Stomach (tissue), 19 donors: Measurements from ENCODE around the gene ZNF174. TPM values are rescaled to one million over a fixed set of nuclear protein-coding genes. Genes with fewer than 3 reads are reported as not detected.
A peak's percentile ranks its signal among the peaks of the same experiment; 100 is the strongest.

Experiments used
- DNase-seq, 2 donors: peaks; one replicate each; pipeline versions ENCODE4 v3.0.0 to v3.0.0-alpha.2; 2013 to 2019
- H3K27ac ChIP-seq, 5 donors: fragments of 200-600 bp in 4 of 5; sonication (generic) in 4 of 5; one replicate each; pipeline ENCODE4 v1.5.1; 2013 to 2019; ENCODE audit warnings: mild to moderate bottlenecking in 1 of 5, moderate library complexity in 1 of 5
- H3K27me3 ChIP-seq, 3 donors: fragments of 200-600 bp; sonication (generic); one replicate each; pipeline ENCODE4 v1.5.1; 2017 to 2019; ENCODE audit warnings: mixed run types in 1 of 3
- H3K36me3 ChIP-seq, 4 donors: fragments of 200-600 bp; sonication (generic); 1 replicate in 3 of 4; 2 replicates in 1 of 4; pipeline ENCODE4 v1.5.1; 2016 to 2019
- H3K4me1 ChIP-seq, 4 donors: fragments of 200-600 bp; sonication (generic); one replicate each; pipeline ENCODE4 v1.5.1; 2016 to 2019
- H3K4me3 ChIP-seq, 4 donors: fragments of 200-600 bp; sonication (generic) in 3 of 4; one replicate each; pipeline ENCODE4 v1.5.1; 2016 to 2019; ENCODE audit warnings: mild to moderate bottlenecking in 1 of 4
- H3K9me3 ChIP-seq, 4 donors: fragments of 200-600 bp; sonication (generic); one replicate each; pipeline ENCODE4 v1.5.1; 2016 to 2019
- EP300 ChIP-seq: sonication (generic); formaldehyde crosslinking; IDR thresholded peaks from one replicate; pipeline ENCODE4 v1.6.1; 2017; ENCODE audit warnings: antibody characterized with exemption
- POLR2A ChIP-seq, 4 donors: fragments of 450-650 bp; IDR thresholded peaks; one replicate each; pipeline ENCODE4 v1.6.1; 2016; ENCODE audit warnings: antibody characterized with exemption in 4 of 4, control low read depth in 2 of 4, mild to moderate bottlenecking in 1 of 4, moderate library complexity in 1 of 4
- POLR2AphosphoS5 ChIP-seq, 3 donors: sonication (generic); formaldehyde crosslinking; IDR thresholded peaks; one replicate each; pipeline ENCODE4 v1.6.1; 2016; ENCODE audit warnings: antibody characterized with exemption in 3 of 3
- WGBS, 5 donors: extraction: QIAGEN DNeasy Blood & Tissue Kit in 3 of 5; methylation state at CpG; one replicate each; pipeline versions ENCODE4 v1.1.5 to v1.1.7; 2013 to 2018; 5-methylcytosine and 5-hydroxymethylcytosine counted together
- intact Hi-C: fragments of 100-400 bp; cut with DNase I; formaldehyde crosslinking; loops from one replicate; pipeline ENCODE4 v1.15.1; 2023; ENCODE audit warnings: low total_unique reads
- long read RNA-seq, 10 donors: transcript quantifications; one replicate each; lab custom pipeline, GENCODE V29; 2026
- polyA plus RNA-seq, 3 donors: library from polyadenylated mRNA; stranded (reverse); fragments of 200-250 nt; gene quantifications; one replicate each; pipeline ENCODE4 v1.2.3, GENCODE V29; 2013
- total RNA-seq, 5 donors: library from RNA; depleted of rRNA; stranded (reverse); fragments of >200 nt; gene quantifications; one replicate each; pipeline versions ENCODE4 v1.1.0 to v1.2.3, GENCODE V29; 2014 to 2016
- TF ChIP-seq, protein P1 (sequence below), 7 experiments: fragments of 450-650 bp in 4 of 7; fragments of 200-600 bp in 3 of 7; sonication (generic) in 3 of 7; IDR thresholded peaks; one replicate each; pipeline ENCODE4 v1.5.1; 2016 to 2019; ENCODE audit warnings: antibody characterized with exemption in 7 of 7, control low read depth in 2 of 7, mild to moderate bottlenecking in 1 of 7
- donor health status: healthy with polysubstance abuse.
- donor health status: Bipolar disorder and iron deficiency.
- donor health status: healthy.

ZNF174 gene
- total RNA-seq (10 to 100 TPM in 4 of 5 donors, 1 to 10 TPM in 1; 6.6 to 52.5 (median 21.7) TPM), polyA plus RNA-seq (1 to 10 TPM; 4.2 to 5.6 (median 5.0) TPM)
- long read RNA-seq, donor 1, partial matches to known transcripts: 0 of 1 reads
- long read RNA-seq, donor 1, other reads (novel, unspliced or antisense): 0 of 1 reads
- long read RNA-seq, donor 2, transcript ZNF174-201 (3 exons, 2,260 nt): major isoform, 5 of 6 reads
- long read RNA-seq, donor 2, partial matches to known transcripts: 0 of 6 reads
- long read RNA-seq, donor 2, other reads (novel, unspliced or antisense): 0 of 6 reads
- long read RNA-seq, donor 3, partial matches to known transcripts: 0 of 2 reads
- long read RNA-seq, donor 3, other reads (novel, unspliced or antisense): 0 of 2 reads
- long read RNA-seq, donor 4, partial matches to known transcripts: 0 of 2 reads
- long read RNA-seq, donor 4, other reads (novel, unspliced or antisense): 0 of 2 reads
- long read RNA-seq, donor 5, partial matches to known transcripts: 0 of 4 reads
- long read RNA-seq, donor 5, other reads (novel, unspliced or antisense): 0 of 4 reads
- long read RNA-seq, donor 6, transcript ZNF174-201 (3 exons, 2,260 nt): major isoform, 5 of 8 reads
- long read RNA-seq, donor 6, partial matches to known transcripts: 0 of 8 reads
- long read RNA-seq, donor 6, other reads (novel, unspliced or antisense): 0 of 8 reads
- long read RNA-seq, donor 7, partial matches to known transcripts: 0 of 4 reads
- long read RNA-seq, donor 7, other reads (novel, unspliced or antisense): 0 of 4 reads
- long read RNA-seq, donor 8, partial matches to known transcripts: 0 of 1 reads
- long read RNA-seq, donor 8, other reads (novel, unspliced or antisense): 0 of 1 reads
- long read RNA-seq, donor 9, partial matches to known transcripts: 0 of 1 reads
- long read RNA-seq, donor 9, other reads (novel, unspliced or antisense): 0 of 1 reads
- long read RNA-seq, donor 10: 0 reads

DNA sequence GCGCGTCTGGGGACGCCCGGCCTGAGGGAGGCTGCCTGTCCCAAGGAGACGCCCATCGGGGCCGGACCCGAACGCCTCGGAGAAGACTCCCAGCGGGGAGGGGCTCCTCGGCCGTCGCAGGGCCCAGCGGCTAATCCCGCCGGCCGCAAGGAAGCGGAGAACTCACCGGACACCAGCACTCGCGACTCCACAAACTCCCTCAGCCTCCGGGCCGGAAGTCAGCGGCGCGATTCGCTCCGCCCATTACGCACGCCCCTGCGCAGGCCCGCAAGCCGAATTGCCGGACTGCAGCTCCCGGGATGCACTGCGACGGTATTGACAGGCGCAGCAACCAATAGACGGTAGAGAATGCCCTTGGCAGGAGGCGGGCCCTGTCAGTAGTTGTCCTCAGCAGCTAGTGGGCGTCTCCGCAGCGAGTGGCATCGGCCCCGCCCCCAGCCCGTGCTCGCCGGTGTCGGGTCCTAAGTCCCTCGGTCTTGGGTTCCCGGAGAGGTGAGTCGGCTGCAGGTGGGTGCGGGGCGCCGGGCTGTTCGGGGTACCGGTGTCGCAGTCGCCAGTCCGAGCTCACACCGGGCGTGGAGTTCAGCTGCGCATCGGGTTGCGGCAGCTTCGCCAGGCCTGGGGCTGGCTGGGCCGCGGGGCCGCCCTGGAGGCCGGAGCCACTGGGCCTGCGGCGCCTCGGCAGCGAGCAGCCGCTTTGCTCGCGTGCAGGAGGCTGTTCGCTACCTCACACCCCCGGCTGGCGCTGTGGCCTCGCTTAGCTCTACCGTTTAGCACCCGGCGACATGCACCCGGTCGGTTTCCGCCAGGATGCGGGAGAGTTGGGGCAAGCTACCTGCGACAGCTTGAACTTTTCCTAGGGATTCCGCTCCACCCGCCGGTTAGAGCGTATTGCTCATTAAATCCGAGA, at the start of gene ZNF174, which contains the start of gene ZSCAN32:
Gene ZNF174, plus strand, starts transcription at position 437 of the 910 bp plus-strand sequence. CDS start 790 bp downstream, outside the sequence.
Gene ZSCAN32, minus strand, starts transcription at position 226 of the 910 bp plus-strand sequence. CDS start 3,447 bp downstream, outside the sequence.
- Histone ChIP-seq H3K4me1 (peaks cover 17 to 40% (median 24%) of the 10 kb centered on the region in 4 donors), H3K27me3 (no peaks in the 10 kb centered on the region), H3K9me3 (peaks cover 0 to 59% (median 39%) of the 10 kb centered on the region in 4 donors), H3K4me3 (peak within 1 kb of the TSS; percentile 81 to 91 (median 87)), H3K27ac (peak within 1 kb of the TSS; percentile 89 to 93 (median 91)), H3K36me3 (peaks cover 32 to 58% (median 48%) of the 10 kb centered on the region in 4 donors)
- 0 to 1% (median 0%) methylated on average over 10 to 95 of the region's 95 CpGs for WGBS, 5 donors
- DNase-seq: peak; percentile 99 to 100
- intact Hi-C loops: no loop called here
- TF ChIP-seq EP300 (no peak), POLR2AphosphoS5 (IDR thresholded peaks at IDR 0.05) (peak; percentile 79 to 94 (median 83))
- TF ChIP-seq, protein P1, sequence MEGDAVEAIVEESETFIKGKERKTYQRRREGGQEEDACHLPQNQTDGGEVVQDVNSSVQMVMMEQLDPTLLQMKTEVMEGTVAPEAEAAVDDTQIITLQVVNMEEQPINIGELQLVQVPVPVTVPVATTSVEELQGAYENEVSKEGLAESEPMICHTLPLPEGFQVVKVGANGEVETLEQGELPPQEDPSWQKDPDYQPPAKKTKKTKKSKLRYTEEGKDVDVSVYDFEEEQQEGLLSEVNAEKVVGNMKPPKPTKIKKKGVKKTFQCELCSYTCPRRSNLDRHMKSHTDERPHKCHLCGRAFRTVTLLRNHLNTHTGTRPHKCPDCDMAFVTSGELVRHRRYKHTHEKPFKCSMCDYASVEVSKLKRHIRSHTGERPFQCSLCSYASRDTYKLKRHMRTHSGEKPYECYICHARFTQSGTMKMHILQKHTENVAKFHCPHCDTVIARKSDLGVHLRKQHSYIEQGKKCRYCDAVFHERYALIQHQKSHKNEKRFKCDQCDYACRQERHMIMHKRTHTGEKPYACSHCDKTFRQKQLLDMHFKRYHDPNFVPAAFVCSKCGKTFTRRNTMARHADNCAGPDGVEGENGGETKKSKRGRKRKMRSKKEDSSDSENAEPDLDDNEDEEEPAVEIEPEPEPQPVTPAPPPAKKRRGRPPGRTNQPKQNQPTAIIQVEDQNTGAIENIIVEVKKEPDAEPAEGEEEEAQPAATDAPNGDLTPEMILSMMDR (IDR thresholded peaks at IDR 0.05): peak in 2 of 7 experiments; percentile 3 to 40

DNA sequence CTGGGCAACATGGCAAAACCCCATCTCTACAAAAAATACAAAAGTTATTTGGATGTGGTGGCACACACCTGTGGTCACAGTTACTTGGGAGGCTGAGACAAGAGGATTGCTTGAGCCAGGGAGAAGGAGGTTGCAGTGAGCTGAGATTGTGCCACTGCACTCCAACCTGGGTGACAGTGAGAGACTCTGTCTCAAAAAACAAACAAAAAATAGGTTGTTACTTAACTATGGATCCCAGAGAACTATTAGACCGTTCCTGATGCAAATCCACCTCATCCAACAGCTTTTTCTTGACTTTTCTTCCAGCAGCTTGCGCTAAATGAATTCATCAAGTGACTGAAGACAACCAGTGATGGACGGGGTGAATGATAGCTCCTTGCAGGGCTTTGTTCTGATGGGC, 45.4 kb upstream of the ZNF174 start, which contains the start of gene OR2C1:
Gene OR2C1, plus strand, starts transcription at position 301 of the 400 bp plus-strand sequence. Its CDS starts 52 bp downstream, at position 353.
- intact Hi-C loops: no loop called here

DNA sequence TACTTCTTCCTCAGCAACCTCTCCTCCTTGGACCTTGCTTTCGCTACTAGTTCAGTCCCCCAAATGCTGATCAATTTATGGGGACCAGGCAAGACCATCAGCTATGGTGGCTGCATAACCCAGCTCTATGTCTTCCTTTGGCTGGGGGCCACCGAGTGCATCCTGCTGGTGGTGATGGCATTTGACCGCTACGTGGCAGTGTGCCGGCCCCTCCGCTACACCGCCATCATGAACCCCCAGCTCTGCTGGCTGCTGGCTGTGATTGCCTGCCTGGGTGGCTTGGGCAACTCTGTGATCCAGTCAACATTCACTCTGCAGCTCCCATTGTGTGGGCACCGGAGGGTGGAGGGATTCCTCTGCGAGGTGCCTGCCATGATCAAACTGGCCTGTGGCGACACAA, 44.9 kb upstream of the ZNF174 start:
- Histone ChIP-seq H3K27me3 (peaks cover 0 to 14% (median 0%) of the 10 kb centered on the region in 3 donors), H3K27ac (no peak overlapping the region), H3K36me3 (no peaks in the 10 kb centered on the region), H3K4me1 (no peaks in the 10 kb centered on the region), H3K9me3 (no peaks in the 10 kb centered on the region), H3K4me3 (no peak overlapping the region)
- intact Hi-C loops: no loop called here
- TF ChIP-seq, protein P1 (IDR thresholded peaks at IDR 0.05): no peak
- no peak for TF ChIP-seq POLR2AphosphoS5 (IDR thresholded peaks at IDR 0.05)
- TF ChIP-seq POLR2A (IDR thresholded peaks at IDR 0.05): no peak
- no peak for TF ChIP-seq EP300
- no peak for DNase-seq
- 80 to 90% (median 85%) methylated on average over 8 to 10 of the region's 10 CpGs for WGBS, 5 donors

More for the DNA sequence above, 45.4 kb upstream of the ZNF174 start, which contains the start of gene OR2C1:
- no peak within 1 kb of the TSS for H3K4me3 ChIP-seq
- DNase-seq: no peak
- peaks cover 0 to 8% (median 0%) of the 10 kb centered on the region in 3 donors for H3K27me3 ChIP-seq
- TF ChIP-seq POLR2AphosphoS5 (IDR thresholded peaks at IDR 0.05) (no peak), EP300 (no peak), POLR2A (IDR thresholded peaks at IDR 0.05) (no peak)
- TF ChIP-seq, protein P1 (IDR thresholded peaks at IDR 0.05): no peak
- H3K36me3 ChIP-seq: no peaks in the 10 kb centered on the region
- no peak within 1 kb of the TSS for H3K27ac ChIP-seq
- 63 to 72% (median 67%) methylated on average over 3 of the region's 3 CpGs for WGBS, 5 donors
- no peaks in the 10 kb centered on the region for H3K9me3 ChIP-seq
- H3K4me1 ChIP-seq: no peaks in the 10 kb centered on the region
